SK-N-SH treated with all-trans-retinoic acid at 6 μM for 48 hours (cell line): ENCODE measurements around the gene MTFR1L.

ENCODE experiments used
- ATAC-seq: fragments of 200-7000 bp; cut with Tn5 transposase; 3 replicates; pipeline ENCODE4 v1.9.1; 2020; ENCODE audit warnings: mild to moderate bottlenecking, moderate library complexity
- ARNTL ChIP-seq: fragments of 450-650 bp; formaldehyde crosslinking; IDR thresholded peaks from 2 replicates; pipeline ENCODE4 v1.5.0; 2020; ENCODE audit warnings: low read depth, mild to moderate bottlenecking, moderate library complexity, borderline replicate concordance
- BACH2 ChIP-seq: fragments of 250-450 bp; sonication (Bioruptor Pico); IDR thresholded peaks from 2 replicates; pipeline ENCODE4 v1.9.0; 2021; ENCODE audit warnings: mild to moderate bottlenecking, borderline replicate concordance
- ESRRG ChIP-seq: fragments of 250-450 bp; sonication (Bioruptor Pico); IDR thresholded peaks from 2 replicates; pipeline ENCODE4 v1.6.1; 2021; ENCODE audit warnings: mild to moderate bottlenecking
- GLIS3 ChIP-seq: fragments of 250-450 bp; sonication (Bioruptor Pico); IDR thresholded peaks from 2 replicates; pipeline ENCODE4 v1.5.0; 2020; ENCODE audit warnings: mild to moderate bottlenecking, moderate library complexity
- ISL1 ChIP-seq: fragments of 250-450 bp; sonication (Bioruptor Pico); IDR thresholded peaks from 2 replicates; pipeline ENCODE4 v2.1.2; 2022; ENCODE audit warnings: mild to moderate bottlenecking, moderate library complexity
- OSR1 ChIP-seq: fragments of 250-450 bp; sonication (Bioruptor Pico); IDR thresholded peaks from 2 replicates; pipeline ENCODE4 v1.8.0; 2022; ENCODE audit warnings: moderate library complexity, mild to moderate bottlenecking, inconsistent platforms
- PPARA ChIP-seq: fragments of 250-450 bp; sonication (Bioruptor Pico); IDR thresholded peaks from 2 replicates; pipeline ENCODE4 v1.5.0; 2020; ENCODE audit warnings: mild to moderate bottlenecking, borderline replicate concordance
- RARB ChIP-seq: fragments of 250-450 bp; sonication (Bioruptor Pico); IDR thresholded peaks from 2 replicates; pipeline ENCODE4 v1.8.0; 2021; ENCODE audit warnings: mild to moderate bottlenecking, moderate library complexity
- SNAI2 ChIP-seq: fragments of 250-450 bp; sonication (Bioruptor Pico); IDR thresholded peaks from 2 replicates; pipeline ENCODE4 v1.5.0; 2020; ENCODE audit warnings: mild to moderate bottlenecking, moderate library complexity
- TCF4 ChIP-seq: fragments of 250-450 bp; sonication (Bioruptor Pico); IDR thresholded peaks from 2 replicates; pipeline ENCODE4 v1.8.0; 2021; ENCODE audit warnings: mild to moderate bottlenecking, moderate library complexity, borderline replicate concordance
- TOX ChIP-seq: fragments of 250-450 bp; sonication (Bioruptor Pico); IDR thresholded peaks from 2 replicates; pipeline ENCODE4 v1.8.0; 2021; ENCODE audit warnings: mild to moderate bottlenecking, moderate library complexity, borderline replicate concordance
- ZC3H10 ChIP-seq: fragments of 250-450 bp; sonication (Bioruptor Pico); IDR thresholded peaks from 2 replicates; pipeline ENCODE4 v1.5.1; 2021; ENCODE audit warnings: mild to moderate bottlenecking, moderate library complexity
- ZFP3 ChIP-seq: fragments of 250-450 bp; sonication (Bioruptor Pico); IDR thresholded peaks from 2 replicates; pipeline ENCODE4 v1.5.0; 2020; ENCODE audit warnings: mild to moderate bottlenecking, moderate library complexity
- ZFP30 ChIP-seq: fragments of 450-650 bp; formaldehyde crosslinking; IDR thresholded peaks from 2 replicates; pipeline ENCODE4 v1.5.0; 2022; ENCODE audit warnings: mild to moderate bottlenecking, moderate library complexity
- ZNF565 ChIP-seq: fragments of 450-650 bp; formaldehyde crosslinking; conservative IDR thresholded peaks from 2 replicates; pipeline ENCODE4 v1.5.0; 2020; ENCODE audit warnings: low read depth, mild to moderate bottlenecking, moderate library complexity
- ZNF70 ChIP-seq: fragments of 450-650 bp; formaldehyde crosslinking; IDR thresholded peaks from 2 replicates; pipeline ENCODE4 v1.5.0; 2020; ENCODE audit warnings: mild to moderate bottlenecking, moderate library complexity
- ZNF8 ChIP-seq: fragments of 450-650 bp; formaldehyde crosslinking; IDR thresholded peaks from 2 replicates; pipeline ENCODE4 v1.5.0; 2020; ENCODE audit warnings: mild to moderate bottlenecking, moderate library complexity
- TF ChIP-seq, protein P1 (sequence below): fragments of 250-450 bp; sonication (Bioruptor Pico); IDR thresholded peaks from 2 replicates; pipeline ENCODE4 v1.5.1; 2021; ENCODE audit warnings: mild to moderate bottlenecking, moderate library complexity
- TF ChIP-seq, protein P2 (sequence below): fragments of 250-450 bp; sonication (Bioruptor Pico); IDR thresholded peaks from 2 replicates; pipeline ENCODE4 v1.8.0; 2020; ENCODE audit warnings: mild to moderate bottlenecking, moderate library complexity, borderline replicate concordance
- TF ChIP-seq, protein P3 (sequence below): fragments of 250-450 bp; sonication (Bioruptor Pico); IDR thresholded peaks from 2 replicates; pipeline ENCODE4 v1.5.1; 2020; ENCODE audit warnings: low read depth, mild to moderate bottlenecking, moderate library complexity
- TF ChIP-seq, protein P4 (sequence below): fragments of 250-450 bp; sonication (Bioruptor Pico); IDR thresholded peaks from 2 replicates; pipeline ENCODE4 v1.8.0; 2021; ENCODE audit warnings: low read depth, mild to moderate bottlenecking, moderate library complexity, borderline replicate concordance

The MTFR1L gene

GRCh38 chr1:25811384-25812082, 8.2 kb upstream of the MTFR1L start (continued):
- TF ChIP-seq, protein P1, sequence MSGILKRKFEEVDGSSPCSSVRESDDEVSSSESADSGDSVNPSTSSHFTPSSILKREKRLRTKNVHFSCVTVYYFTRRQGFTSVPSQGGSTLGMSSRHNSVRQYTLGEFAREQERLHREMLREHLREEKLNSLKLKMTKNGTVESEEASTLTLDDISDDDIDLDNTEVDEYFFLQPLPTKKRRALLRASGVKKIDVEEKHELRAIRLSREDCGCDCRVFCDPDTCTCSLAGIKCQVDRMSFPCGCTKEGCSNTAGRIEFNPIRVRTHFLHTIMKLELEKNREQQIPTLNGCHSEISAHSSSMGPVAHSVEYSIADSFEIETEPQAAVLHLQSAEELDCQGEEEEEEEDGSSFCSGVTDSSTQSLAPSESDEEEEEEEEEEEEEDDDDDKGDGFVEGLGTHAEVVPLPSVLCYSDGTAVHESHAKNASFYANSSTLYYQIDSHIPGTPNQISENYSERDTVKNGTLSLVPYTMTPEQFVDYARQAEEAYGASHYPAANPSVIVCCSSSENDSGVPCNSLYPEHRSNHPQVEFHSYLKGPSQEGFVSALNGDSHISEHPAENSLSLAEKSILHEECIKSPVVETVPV (CRISPR knock-in tag), result no peak

DNA sequence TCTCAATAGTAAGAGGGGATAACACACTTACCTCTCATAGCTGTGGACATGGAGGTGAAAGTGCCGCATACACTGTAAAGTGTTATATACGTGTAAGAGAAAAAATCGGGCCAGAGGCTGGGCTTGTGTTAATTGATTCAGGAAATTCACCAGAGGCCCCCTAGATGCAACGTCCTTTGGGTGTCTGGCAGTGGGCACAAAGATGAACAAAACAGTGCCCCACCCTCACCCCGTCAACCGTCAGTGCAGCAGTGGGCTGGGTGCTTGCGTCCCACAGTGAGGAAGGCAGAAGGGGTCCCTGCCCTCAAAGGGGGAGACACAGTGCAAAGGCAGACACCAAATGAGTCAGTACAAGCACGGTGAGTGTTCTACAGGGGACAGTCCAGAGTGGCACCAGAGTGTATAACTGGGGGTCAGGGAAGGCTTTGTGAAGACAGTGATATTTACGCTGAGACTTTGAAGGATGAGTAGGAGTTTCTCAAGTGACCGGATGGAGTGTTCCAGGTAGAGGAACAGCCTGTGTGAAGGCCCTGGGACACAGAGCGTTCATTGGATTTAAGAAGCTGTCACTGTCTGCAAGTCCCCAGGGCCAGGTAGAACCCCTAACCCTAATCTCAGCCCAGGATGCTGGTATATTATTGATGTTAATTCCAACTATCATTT, 6.6 kb upstream of the MTFR1L start:
- TF ChIP-seq, protein P1 (CRISPR knock-in tag), result no peak
- no peak for TF ChIP-seq PPARA (CRISPR knock-in tag)
- peak; percentile 83 for TF ChIP-seq ZFP3 (CRISPR knock-in tag)
- TF ChIP-seq TOX (CRISPR knock-in tag), result no peak
- TF ChIP-seq ZNF70 (CRISPR knock-in tag), result no peak
- TF ChIP-seq SNAI2 (CRISPR knock-in tag), result no peak
- no peak for TF ChIP-seq ZNF565 (CRISPR knock-in tag)

DNA sequence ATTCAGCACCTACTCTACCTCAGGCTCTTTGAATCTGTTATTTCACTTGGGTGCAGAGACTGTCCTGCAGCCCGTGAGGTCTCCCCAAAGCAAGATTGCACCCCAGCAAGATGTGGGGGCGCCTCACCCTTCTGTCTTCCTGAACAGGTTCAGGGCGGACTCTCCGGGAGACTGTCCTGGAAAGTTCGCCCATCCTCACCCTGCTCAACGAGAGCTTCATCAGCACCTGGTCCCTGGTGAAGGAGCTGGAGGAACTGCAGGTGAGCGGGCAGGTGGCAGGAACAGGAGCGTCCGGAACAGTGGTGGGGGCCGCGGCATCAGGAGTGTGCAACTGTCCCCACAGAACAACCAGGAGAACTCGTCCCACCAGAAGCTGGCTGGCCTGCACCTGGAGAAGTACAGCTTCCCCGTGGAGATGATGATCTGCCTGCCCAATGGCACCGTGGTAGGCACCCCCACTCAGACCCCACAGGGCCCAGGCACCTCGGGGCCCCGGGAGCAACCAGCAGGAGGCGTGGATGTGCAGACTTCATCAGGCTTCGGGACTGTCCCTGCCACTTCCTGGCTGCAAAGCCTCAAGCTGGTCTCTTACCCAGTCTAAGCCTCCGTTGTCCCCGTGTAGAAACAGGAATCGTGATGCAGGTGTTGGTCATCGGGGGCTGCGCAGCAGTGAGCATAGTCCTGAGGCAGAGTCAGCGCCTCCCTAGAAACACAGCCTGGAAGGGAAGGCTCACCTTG, 5.9 kb upstream of the MTFR1L start:
- ATAC-seq, result no peak
- TF ChIP-seq TCF4, result no peak
- TF ChIP-seq ZNF565 (CRISPR knock-in tag), result no peak
- TF ChIP-seq ARNTL (CRISPR knock-in tag), result no peak
- no peak for TF ChIP-seq ZC3H10
- TF ChIP-seq, protein P2, sequence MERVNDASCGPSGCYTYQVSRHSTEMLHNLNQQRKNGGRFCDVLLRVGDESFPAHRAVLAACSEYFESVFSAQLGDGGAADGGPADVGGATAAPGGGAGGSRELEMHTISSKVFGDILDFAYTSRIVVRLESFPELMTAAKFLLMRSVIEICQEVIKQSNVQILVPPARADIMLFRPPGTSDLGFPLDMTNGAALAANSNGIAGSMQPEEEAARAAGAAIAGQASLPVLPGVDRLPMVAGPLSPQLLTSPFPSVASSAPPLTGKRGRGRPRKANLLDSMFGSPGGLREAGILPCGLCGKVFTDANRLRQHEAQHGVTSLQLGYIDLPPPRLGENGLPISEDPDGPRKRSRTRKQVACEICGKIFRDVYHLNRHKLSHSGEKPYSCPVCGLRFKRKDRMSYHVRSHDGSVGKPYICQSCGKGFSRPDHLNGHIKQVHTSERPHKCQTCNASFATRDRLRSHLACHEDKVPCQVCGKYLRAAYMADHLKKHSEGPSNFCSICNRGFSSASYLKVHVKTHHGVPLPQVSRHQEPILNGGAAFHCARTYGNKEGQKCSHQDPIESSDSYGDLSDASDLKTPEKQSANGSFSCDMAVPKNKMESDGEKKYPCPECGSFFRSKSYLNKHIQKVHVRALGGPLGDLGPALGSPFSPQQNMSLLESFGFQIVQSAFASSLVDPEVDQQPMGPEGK (CRISPR knock-in tag), result no peak
- TF ChIP-seq PPARA (CRISPR knock-in tag), result no peak
- no peak for TF ChIP-seq ZNF8 (CRISPR knock-in tag)
- TF ChIP-seq, protein P3, sequence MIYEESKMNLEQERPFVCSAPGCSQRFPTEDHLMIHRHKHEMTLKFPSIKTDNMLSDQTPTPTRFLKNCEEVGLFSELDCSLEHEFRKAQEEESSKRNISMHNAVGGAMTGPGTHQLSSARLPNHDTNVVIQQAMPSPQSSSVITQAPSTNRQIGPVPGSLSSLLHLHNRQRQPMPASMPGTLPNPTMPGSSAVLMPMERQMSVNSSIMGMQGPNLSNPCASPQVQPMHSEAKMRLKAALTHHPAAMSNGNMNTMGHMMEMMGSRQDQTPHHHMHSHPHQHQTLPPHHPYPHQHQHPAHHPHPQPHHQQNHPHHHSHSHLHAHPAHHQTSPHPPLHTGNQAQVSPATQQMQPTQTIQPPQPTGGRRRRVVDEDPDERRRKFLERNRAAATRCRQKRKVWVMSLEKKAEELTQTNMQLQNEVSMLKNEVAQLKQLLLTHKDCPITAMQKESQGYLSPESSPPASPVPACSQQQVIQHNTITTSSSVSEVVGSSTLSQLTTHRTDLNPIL, result no peak
- TF ChIP-seq RARB, result no peak
- TF ChIP-seq BACH2 (CRISPR knock-in tag), result no peak
- no peak for TF ChIP-seq TOX (CRISPR knock-in tag)

More for the DNA sequence above, 6.6 kb upstream of the MTFR1L start:
- no peak for ATAC-seq

GRCh38 chr1:25814549-25815087, 5.1 kb upstream of the MTFR1L start:
- TF ChIP-seq, protein P2 (CRISPR knock-in tag), result no peak
- TF ChIP-seq ESRRG, result no peak
- no peak for TF ChIP-seq OSR1
- TF ChIP-seq ZFP30 (CRISPR knock-in tag), result no peak
- no peak for TF ChIP-seq ARNTL (CRISPR knock-in tag)
- no peak for TF ChIP-seq RARB
- TF ChIP-seq PPARA (CRISPR knock-in tag), result no peak
- no peak for TF ChIP-seq ISL1 (CRISPR knock-in tag)
- no peak for TF ChIP-seq GLIS3 (CRISPR knock-in tag)
- no peak for TF ChIP-seq ZC3H10
- no peak for TF ChIP-seq SNAI2 (CRISPR knock-in tag)
- TF ChIP-seq, protein P4, sequence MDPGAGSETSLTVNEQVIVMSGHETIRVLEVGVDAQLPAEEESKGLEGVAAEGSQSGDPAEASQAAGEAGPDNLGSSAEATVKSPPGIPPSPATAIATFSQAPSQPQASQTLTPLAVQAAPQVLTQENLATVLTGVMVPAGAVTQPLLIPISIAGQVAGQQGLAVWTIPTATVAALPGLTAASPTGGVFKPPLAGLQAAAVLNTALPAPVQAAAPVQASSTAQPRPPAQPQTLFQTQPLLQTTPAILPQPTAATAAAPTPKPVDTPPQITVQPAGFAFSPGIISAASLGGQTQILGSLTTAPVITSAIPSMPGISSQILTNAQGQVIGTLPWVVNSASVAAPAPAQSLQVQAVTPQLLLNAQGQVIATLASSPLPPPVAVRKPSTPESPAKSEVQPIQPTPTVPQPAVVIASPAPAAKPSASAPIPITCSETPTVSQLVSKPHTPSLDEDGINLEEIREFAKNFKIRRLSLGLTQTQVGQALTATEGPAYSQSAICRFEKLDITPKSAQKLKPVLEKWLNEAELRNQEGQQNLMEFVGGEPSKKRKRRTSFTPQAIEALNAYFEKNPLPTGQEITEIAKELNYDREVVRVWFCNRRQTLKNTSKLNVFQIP (CRISPR knock-in tag), result no peak
- no peak for ATAC-seq
